GM12874 (cell line): ENCODE results near the gene DCP1A.

Experiments used
- CTCF ChIP-seq: IDR thresholded peaks from 2 replicates; pipeline ENCODE4 v1.5.1; 2011; ENCODE audit warnings: low read depth, mild to moderate bottlenecking, control low read depth, low read length, moderate library complexity; ENCODE audit not compliant: insufficient read depth

DCP1A gene

GRCh38 chr3:53274938-53275605 is 72.3 kb downstream of the DCP1A start:
- TF ChIP-seq CTCF, result no peak

- TF ChIP-seq CTCF, result no peak
These were observed 74.1 kb downstream of the DCP1A start for GRCh38 chr3:53273146-53273670.

GRCh38 chr3:53269888-53270880 is 77.2 kb downstream of the DCP1A start:
- no peak for TF ChIP-seq CTCF

GRCh38 chr3:53267766-53268165 is 79.6 kb downstream of the DCP1A start:
- TF ChIP-seq CTCF, result no peak

GRCh38 chr3:53264718-53265117 is 82.6 kb downstream of the DCP1A start:
- TF ChIP-seq CTCF, result no peak

GRCh38 chr3:53263907-53264306 is 83.4 kb downstream of the DCP1A start:
- no peak for TF ChIP-seq CTCF

- no peak for TF ChIP-seq CTCF
These were observed 85.6 kb downstream of the DCP1A start for GRCh38 chr3:53261712-53262111.
